Spleen (tissue), 7 donors: ENCODE results near the gene UGT3A1.

Source experiments
- CTCF ChIP-seq, 11 experiments: fragments of 200-600 bp in 7 of 11; fragments of 450-650 bp in 4 of 11; sonication (generic) in 4 of 11; IDR thresholded peaks in 8 of 11; conservative IDR thresholded peaks in 3 of 11; 1 replicate in 7 of 11; 2 replicates in 4 of 11; pipeline versions ENCODE4 v1.4.0 to v1.8.0; 2016 to 2021; ENCODE audit warnings: antibody characterized with exemption in 11 of 11, inconsistent platforms in 4 of 11, mild to moderate bottlenecking in 1 of 11
- POLR2AphosphoS5 ChIP-seq, 3 donors: sonication (generic); formaldehyde crosslinking; IDR thresholded peaks; one replicate each; pipeline ENCODE4 v1.5.1; 2017; ENCODE audit warnings: antibody characterized with exemption in 3 of 3
- donor health status: DM: no; HTN: no; CAD: no; lungs with moderate emphysema.
- donor health status: DM: no; HTN: no; CAD: no.
- donor health status: DM: no; HTN: no; CAD: no.

GRCh38 chr5:36017004-36017403 lies 25.8 kb upstream of the UGT3A1 start:
- TF ChIP-seq CTCF (IDR thresholded peaks at IDR 0.05 in 8 of 11, conservative IDR thresholded peaks at IDR 0.05 in 3 of 11) (no peak), POLR2AphosphoS5 (IDR thresholded peaks at IDR 0.05) (no peak)
